Measurements from ENCODE around the gene RAB42. TPM values are rescaled to one million over a fixed set of nuclear protein-coding genes. Genes with fewer than 3 reads are reported as not detected.

RAB42 gene
- total and polyA plus RNA-seq, 2 of the 8 experiments (the other 6 are each of a cell fraction or from before 2014, with no cell fraction given) = 12.5 to 16.6 TPM

DNA sequence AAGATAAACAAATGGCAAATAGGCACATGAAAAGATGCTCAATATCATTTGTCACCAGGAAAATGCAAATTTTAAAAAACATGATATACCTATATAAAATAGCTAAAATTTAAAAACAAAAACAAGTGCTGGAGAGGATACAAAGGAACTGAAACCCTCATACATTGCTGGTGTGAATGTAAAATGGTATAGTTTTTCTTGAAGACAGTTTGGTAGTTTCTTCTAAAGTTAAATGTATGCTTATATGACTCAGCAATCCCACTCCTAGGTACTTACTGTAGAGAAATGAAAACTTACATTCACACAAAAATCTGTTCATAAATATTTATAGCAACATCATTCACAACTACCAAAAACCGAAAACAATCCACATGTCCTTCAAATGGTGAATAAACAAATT lies 39.6 kb downstream of the RAB42 start:
- ChIA-PET CTCF (ENCODE audit: partially characterized antibody) (interaction anchor here (0.9 kb wide), 1 partner anchor 496 kb away, joined by 3 read pairs; no protein-coding TSS in a partner anchor), POLR2A (ENCODE audit: partially characterized antibody) (interaction anchor here (1.5 to 2.0 kb wide), 3 partner anchors 9 to 50 kb away, joined by 6 to 7 read pairs (median 6); no protein-coding TSS in a partner anchor)
- DNase-seq (ENCODE audit: low read depth in 1 of 2, low spot score in 2 of 2) = no peak
- no peaks in the 10 kb centered on the region for H4K20me1 ChIP-seq (replicated peaks in 1 of 2; ENCODE audit: control insufficient read depth in 1 of 2, insufficient read depth in 2 of 2, low read length in 2 of 2)
- H3K56ac ChIP-seq (replicated peaks; ENCODE audit: insufficient read length, low read depth, low read length) = no peak overlapping the region
- H3K79me2 ChIP-seq (ENCODE audit: control insufficient read depth in 1 of 2, insufficient read depth in 2 of 2, low read length in 2 of 2) = no peaks in the 10 kb centered on the region
- no peaks in the 10 kb centered on the region for H3K23me2 ChIP-seq (ENCODE audit: low read depth, low read length)
- no peak overlapping the region for H2BK15ac ChIP-seq (ENCODE audit: low read length)
- no peaks in the 10 kb centered on the region for H3K79me1 ChIP-seq (ENCODE audit: low read depth, low read length)
- no peak overlapping the region for H2BK12ac ChIP-seq (ENCODE audit: low read depth, low read length)
- H3K18ac ChIP-seq (ENCODE audit: extremely low read depth, low read length) = no peak overlapping the region
- H4K5ac ChIP-seq (ENCODE audit: insufficient read length, low read depth, low read length) = no peak overlapping the region
- H3K9ac ChIP-seq (replicated peaks in 1 of 4; ENCODE audit: extremely low read depth in 1 of 4, low read depth in 3 of 4, low read length in 3 of 4) = no peak overlapping the region
- WGBS, 2 experiments (ENCODE audit: extremely low coverage in 1 of 2, insufficient coverage in 1 of 2, insufficient read length in 1 of 2, insufficient replicate concordance in 2 of 2, low coverage in 1 of 2, low lambda C conversion rate in 2 of 2, missing lambda C conversion rate in 1 of 2) = 100% methylated on average over 1 of the region's 1 CpG; no CpG with 5 or more reads in 1 of the 2 experiments
- no peaks in the 10 kb centered on the region for H3K27me3 ChIP-seq (replicated peaks in 1 of 4; ENCODE audit: control insufficient read depth in 3 of 4, extremely low read depth in 1 of 4, insufficient read depth in 3 of 4, low read length in 3 of 4)
- H3K4me1 ChIP-seq (replicated peaks in 1 of 4; ENCODE audit: control insufficient read depth in 3 of 4, insufficient read depth in 4 of 4, low read length in 3 of 4) = no peaks in the 10 kb centered on the region
- H2BK20ac ChIP-seq (ENCODE audit: low read length) = no peak overlapping the region
- TF ChIP-seq YY1 (IDR thresholded peaks at IDR 0.05; ENCODE audit: low read depth, low read length) = no peak
- no peak for TF ChIP-seq SP4 (IDR thresholded peaks at IDR 0.05; ENCODE audit: low read length)
- no peak for TF ChIP-seq JUN (IDR thresholded peaks at IDR 0.05; ENCODE audit: low read depth, low read length)
- TF ChIP-seq KDM5A (IDR thresholded peaks at IDR 0.05; ENCODE audit: low read length) = no peak
- no peak for TF ChIP-seq TEAD4 (IDR thresholded peaks at IDR 0.05; ENCODE audit: low read depth, low read length)
- TF ChIP-seq POLR2AphosphoS5 (IDR thresholded peaks at IDR 0.05; ENCODE audit: low read depth, low read length) = no peak
- TF ChIP-seq, protein P1, sequence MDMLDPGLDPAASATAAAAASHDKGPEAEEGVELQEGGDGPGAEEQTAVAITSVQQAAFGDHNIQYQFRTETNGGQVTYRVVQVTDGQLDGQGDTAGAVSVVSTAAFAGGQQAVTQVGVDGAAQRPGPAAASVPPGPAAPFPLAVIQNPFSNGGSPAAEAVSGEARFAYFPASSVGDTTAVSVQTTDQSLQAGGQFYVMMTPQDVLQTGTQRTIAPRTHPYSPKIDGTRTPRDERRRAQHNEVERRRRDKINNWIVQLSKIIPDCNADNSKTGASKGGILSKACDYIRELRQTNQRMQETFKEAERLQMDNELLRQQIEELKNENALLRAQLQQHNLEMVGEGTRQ (IDR thresholded peaks at IDR 0.05; ENCODE audit: low read length) = no peak
- no peak for TF ChIP-seq SUZ12 (IDR thresholded peaks at IDR 0.05; ENCODE audit: low read length)
- TF ChIP-seq, protein P2, sequence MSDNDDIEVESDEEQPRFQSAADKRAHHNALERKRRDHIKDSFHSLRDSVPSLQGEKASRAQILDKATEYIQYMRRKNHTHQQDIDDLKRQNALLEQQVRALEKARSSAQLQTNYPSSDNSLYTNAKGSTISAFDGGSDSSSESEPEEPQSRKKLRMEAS (IDR thresholded peaks at IDR 0.05) = no peak
- TF ChIP-seq RBBP5 (IDR thresholded peaks at IDR 0.05; ENCODE audit: borderline replicate concordance, low read depth, low read length) = no peak
- no peaks in the 10 kb centered on the region for H3K9me3 ChIP-seq (ENCODE audit: insufficient read depth in 2 of 2, low read depth in 1 of 2, low read length in 1 of 2)
- no peak for FAIRE-seq
- H2BK5ac ChIP-seq (ENCODE audit: low read depth, low read length) = no peak overlapping the region
- H4K91ac ChIP-seq (replicated peaks; ENCODE audit: insufficient read length, low read length) = no peak overlapping the region
- H2AK5ac ChIP-seq (ENCODE audit: low read depth, low read length) = no peak overlapping the region
- no peaks in the 10 kb centered on the region for H3K36me3 ChIP-seq (ENCODE audit: control insufficient read depth in 2 of 4, insufficient read depth in 4 of 4, low read length in 3 of 4)
- no peak overlapping the region for H2BK120ac ChIP-seq (replicated peaks; ENCODE audit: low read depth, low read length)
- no peak overlapping the region for H2AFZ ChIP-seq (ENCODE audit: low read length)
- H3K14ac ChIP-seq (ENCODE audit: insufficient read length) = no peak overlapping the region
- H3K27ac ChIP-seq (ENCODE audit: low read depth, low read length) = no peak overlapping the region
- H3K4me3 ChIP-seq (ENCODE audit: extremely low read depth in 1 of 4, insufficient read depth in 2 of 4, low read depth in 3 of 4, low read length in 4 of 4) = no peak overlapping the region
- H4K8ac ChIP-seq (ENCODE audit: extremely low read depth, insufficient read depth, low read length) = no peak overlapping the region
- H3K23ac ChIP-seq (ENCODE audit: insufficient read length) = no peak overlapping the region
- no peak overlapping the region for H3K4ac ChIP-seq (replicated peaks; ENCODE audit: insufficient read length, low read depth, low read length)
- H3K4me2 ChIP-seq (ENCODE audit: insufficient read depth in 1 of 2, low read depth in 2 of 2, low read length in 2 of 2) = no peak overlapping the region
